Prostate gland (tissue), 2 donors: ENCODE measurements around the gene ANKS1B. TPM values are rescaled to one million over a fixed set of nuclear protein-coding genes. Genes with fewer than 3 reads are reported as not detected.

Source experiments
- DNase-seq: peaks from one replicate; pipeline ENCODE4 v3.0.0-alpha.2; 2019; ENCODE audit warnings: low spot score
- H3K27ac ChIP-seq, 2 donors: fragments of 200-600 bp; sonication (generic); 2 replicates each; pipeline ENCODE4 v1.5.1; 2017 to 2019
- H3K27me3 ChIP-seq: fragments of 200-600 bp; sonication (generic); replicated peaks from 2 replicates; pipeline ENCODE4 v1.5.1; 2019; ENCODE audit not compliant: insufficient read depth
- H3K36me3 ChIP-seq, 2 donors: fragments of 200-600 bp; sonication (generic); 1 replicate in 1 of 2; 2 replicates in 1 of 2; pipeline versions ENCODE4 v1.5.1 to v1.8.1; 2017 to 2019
- H3K4me1 ChIP-seq: fragments of 200-600 bp; sonication (generic); replicated peaks from 2 replicates; pipeline ENCODE4 v1.5.1; 2019
- H3K4me3 ChIP-seq, 2 donors: fragments of 200-600 bp; sonication (generic); 2 replicates each; pipeline ENCODE4 v1.5.1; 2017 to 2019
- H3K9me3 ChIP-seq: fragments of 200-600 bp; sonication (generic); 2 replicates; pipeline ENCODE4 v1.5.1; 2017
- POLR2A ChIP-seq: fragments of 450-650 bp; IDR thresholded peaks from one replicate; pipeline ENCODE4 v1.6.1; 2016; ENCODE audit warnings: antibody characterized with exemption, mild to moderate bottlenecking
- POLR2AphosphoS5 ChIP-seq: sonication (generic); formaldehyde crosslinking; IDR thresholded peaks from one replicate; pipeline ENCODE4 v1.6.1; 2017; ENCODE audit warnings: antibody characterized with exemption
- WGBS: methylation state at CpG from one replicate; pipeline ENCODE4 v1.1.5; 2018; 5-methylcytosine and 5-hydroxymethylcytosine counted together
- intact Hi-C: fragments of 100-400 bp; cut with DNase I; formaldehyde crosslinking; loops from one replicate; pipeline ENCODE4 v1.14.2; 2022
- total RNA-seq, 2 donors: library from RNA; depleted of rRNA; stranded (reverse); fragments of >200 nt; gene quantifications; one replicate each; pipeline ENCODE4 v1.1.0, GENCODE V29; 2016
- TF ChIP-seq, protein P1 (sequence below), 4 experiments: fragments of 200-600 bp in 2 of 4; fragments of 450-650 bp in 2 of 4; sonication (generic) in 2 of 4; IDR thresholded peaks; 1 replicate in 3 of 4; 2 replicates in 1 of 4; pipeline ENCODE4 v1.5.1; 2016 to 2019; ENCODE audit warnings: antibody characterized with exemption in 4 of 4, mild to moderate bottlenecking in 2 of 4, moderate library complexity in 2 of 4

ANKS1B gene
- total RNA-seq, 2 donors from 2014 or later: 13.0 to 17.4 TPM

DNA sequence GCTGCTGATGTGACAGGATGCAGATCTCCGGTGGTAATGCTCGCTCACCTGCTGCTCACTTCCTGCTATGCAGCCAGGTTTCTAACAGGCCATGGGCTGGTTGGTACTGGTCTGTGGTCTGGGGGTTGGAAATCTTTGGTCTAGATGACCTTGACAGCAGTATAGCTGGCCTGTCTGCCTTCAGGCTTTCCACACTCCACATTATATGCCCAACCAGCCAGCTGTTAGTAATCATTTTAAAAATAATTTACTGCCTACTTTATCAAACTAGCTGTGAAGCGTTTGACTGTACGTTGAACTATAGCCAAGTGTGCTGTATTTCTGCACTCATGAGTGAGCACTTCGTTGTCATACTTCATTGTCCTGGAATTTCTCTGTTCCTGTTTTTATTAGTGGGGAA lies 761.2 kb downstream of the ANKS1B start:
- intact Hi-C loops: no loop called here
- 66% methylated on average over 5 of the region's 5 CpGs for WGBS

GRCh38 chr12:99213047-99213446 lies 771.7 kb downstream of the ANKS1B start:
- no peak overlapping the region for H3K27ac ChIP-seq
- no peak overlapping the region for H3K4me3 ChIP-seq
- no peaks in the 10 kb centered on the region for H3K9me3 ChIP-seq
- WGBS: 82% methylated on average over 5 of the region's 5 CpGs
- no peak for TF ChIP-seq POLR2A
- no peak for TF ChIP-seq POLR2AphosphoS5
- TF ChIP-seq, protein P1, sequence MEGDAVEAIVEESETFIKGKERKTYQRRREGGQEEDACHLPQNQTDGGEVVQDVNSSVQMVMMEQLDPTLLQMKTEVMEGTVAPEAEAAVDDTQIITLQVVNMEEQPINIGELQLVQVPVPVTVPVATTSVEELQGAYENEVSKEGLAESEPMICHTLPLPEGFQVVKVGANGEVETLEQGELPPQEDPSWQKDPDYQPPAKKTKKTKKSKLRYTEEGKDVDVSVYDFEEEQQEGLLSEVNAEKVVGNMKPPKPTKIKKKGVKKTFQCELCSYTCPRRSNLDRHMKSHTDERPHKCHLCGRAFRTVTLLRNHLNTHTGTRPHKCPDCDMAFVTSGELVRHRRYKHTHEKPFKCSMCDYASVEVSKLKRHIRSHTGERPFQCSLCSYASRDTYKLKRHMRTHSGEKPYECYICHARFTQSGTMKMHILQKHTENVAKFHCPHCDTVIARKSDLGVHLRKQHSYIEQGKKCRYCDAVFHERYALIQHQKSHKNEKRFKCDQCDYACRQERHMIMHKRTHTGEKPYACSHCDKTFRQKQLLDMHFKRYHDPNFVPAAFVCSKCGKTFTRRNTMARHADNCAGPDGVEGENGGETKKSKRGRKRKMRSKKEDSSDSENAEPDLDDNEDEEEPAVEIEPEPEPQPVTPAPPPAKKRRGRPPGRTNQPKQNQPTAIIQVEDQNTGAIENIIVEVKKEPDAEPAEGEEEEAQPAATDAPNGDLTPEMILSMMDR (IDR thresholded peaks at IDR 0.05): no peak
- intact Hi-C loops: no loop called here
- H3K27me3 ChIP-seq: no peaks in the 10 kb centered on the region
- no peaks in the 10 kb centered on the region for H3K4me1 ChIP-seq
- H3K36me3 ChIP-seq: no peaks in the 10 kb centered on the region
- DNase-seq: no peak

More for the DNA sequence above, 761.2 kb downstream of the ANKS1B start:
- Histone ChIP-seq H3K9me3 (no peaks in the 10 kb centered on the region), H3K36me3 (no peaks in the 10 kb centered on the region), H3K27ac (no peak overlapping the region), H3K27me3 (no peaks in the 10 kb centered on the region), H3K4me1 (no peaks in the 10 kb centered on the region), H3K4me3 (no peak overlapping the region)
- DNase-seq: no peak
- TF ChIP-seq, protein P1 (IDR thresholded peaks at IDR 0.05): no peak
- TF ChIP-seq POLR2A (no peak), POLR2AphosphoS5 (no peak)

GRCh38 chr12:99212275-99212674 lies 772.5 kb downstream of the ANKS1B start:
- DNase-seq: no peak
- Histone ChIP-seq H3K9me3 (no peaks in the 10 kb centered on the region), H3K4me1 (no peaks in the 10 kb centered on the region), H3K4me3 (no peak overlapping the region), H3K27ac (no peak overlapping the region), H3K27me3 (no peaks in the 10 kb centered on the region), H3K36me3 (no peaks in the 10 kb centered on the region)
- TF ChIP-seq POLR2A: no peak
- TF ChIP-seq POLR2AphosphoS5: no peak
- TF ChIP-seq, protein P1 (IDR thresholded peaks at IDR 0.05): no peak
- 54% methylated on average over 2 of the region's 2 CpGs for WGBS
- intact Hi-C loops: no loop called here

DNA sequence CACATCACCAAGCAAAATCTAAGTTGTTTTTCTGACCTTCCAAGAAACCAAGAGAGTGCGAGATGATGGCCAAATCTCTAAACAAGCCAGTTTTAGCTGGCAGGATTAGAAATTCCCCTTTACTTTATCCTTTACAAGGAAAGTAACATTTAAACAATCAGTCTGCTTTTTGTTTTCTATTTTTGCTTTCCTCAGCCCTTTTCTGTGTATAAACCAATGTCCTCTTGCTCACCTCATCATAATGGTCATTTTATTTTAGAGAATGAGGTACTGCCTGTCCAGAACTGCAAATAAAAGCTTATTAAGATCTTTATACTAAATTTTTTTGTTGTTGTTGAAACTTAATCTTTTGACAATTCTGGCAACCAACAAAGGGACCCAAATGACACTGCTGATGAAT lies 779.6 kb downstream of the ANKS1B start:
- Histone ChIP-seq H3K4me1 (no peaks in the 10 kb centered on the region), H3K9me3 (no peaks in the 10 kb centered on the region), H3K36me3 (no peaks in the 10 kb centered on the region), H3K27me3 (no peaks in the 10 kb centered on the region), H3K27ac (no peak overlapping the region), H3K4me3 (no peak overlapping the region)
- intact Hi-C loops: no loop called here
- WGBS: 77% methylated on average over 1 of the region's 1 CpG
- TF ChIP-seq POLR2A: no peak
- no peak for TF ChIP-seq POLR2AphosphoS5
- TF ChIP-seq, protein P1 (IDR thresholded peaks at IDR 0.05): no peak
- no peak for DNase-seq

- 80% methylated on average over 3 of the region's 3 CpGs for WGBS
- intact Hi-C loops: no loop called here
Measured at GRCh38 chr12:99201906-99202645, 782.7 kb downstream of the ANKS1B start.

More at GRCh38 chr12:99201906-99202645, 782.7 kb downstream of the ANKS1B start:
- H3K36me3 ChIP-seq: no peaks in the 10 kb centered on the region
- no peaks in the 10 kb centered on the region for H3K9me3 ChIP-seq
- no peak for TF ChIP-seq POLR2AphosphoS5
- TF ChIP-seq, protein P1 (IDR thresholded peaks at IDR 0.05): no peak
- no peak for TF ChIP-seq POLR2A
- no peak overlapping the region for H3K4me3 ChIP-seq
- H3K27ac ChIP-seq: no peak overlapping the region
- no peaks in the 10 kb centered on the region for H3K4me1 ChIP-seq
- DNase-seq: no peak
- H3K27me3 ChIP-seq: no peaks in the 10 kb centered on the region
